SH-SY5Y (cell line): ENCODE data around the gene ZNF581.

Source experiments
- GATA2 ChIP-seq: IDR thresholded peaks from 2 replicates; pipeline ENCODE4 v1.6.1; 2011; ENCODE audit warnings: mild to moderate bottlenecking, low read depth, low read length
- GATA3 ChIP-seq: IDR thresholded peaks from 2 replicates; pipeline ENCODE4 v1.6.1; 2011; ENCODE audit warnings: low read depth, mild to moderate bottlenecking, low read length, moderate library complexity

GRCh38 chr19:55600662-55601028 lies 42.8 kb upstream of the ZNF581 start:
- no peak for TF ChIP-seq GATA3
- no peak for TF ChIP-seq GATA2
